Measurements from ENCODE around the gene EFCC1. TPM values are rescaled to one million over a fixed set of nuclear protein-coding genes. Genes with fewer than 3 reads are reported as not detected.

EFCC1 gene
- polyA plus RNA-seq, 1 donor (not counting 4 experiments of a cell fraction or from before 2014, with no cell fraction given) = not detected

- no peak for FAIRE-seq
- H3K9ac ChIP-seq (ENCODE audit: control insufficient read depth, extremely low read depth, insufficient read depth, low read length) = no peak overlapping the region
- H3K27ac ChIP-seq (ENCODE audit: control insufficient read depth, insufficient read depth, low read length) = no peak overlapping the region
- no peak for DNase-seq (ENCODE audit: low read depth, low spot score)
- H3K4me2 ChIP-seq (ENCODE audit: control insufficient read depth, extremely low read depth, insufficient read depth, low read depth, low read length) = no peak overlapping the region
- H3K9me1 ChIP-seq (ENCODE audit: control insufficient read depth, extremely low read depth, insufficient read depth, low read length) = no peaks in the 10 kb centered on the region
- no peaks in the 10 kb centered on the region for H3K79me2 ChIP-seq (ENCODE audit: control insufficient read depth, insufficient read depth, low read length)
- TF ChIP-seq EZH2 (IDR thresholded peaks at IDR 0.05; ENCODE audit: low read length) = no peak
- no peak for TF ChIP-seq CTCF (optimal IDR thresholded peaks at IDR 0.05 in 1 of 3, IDR thresholded peaks at IDR 0.05 in 1 of 3, conservative IDR thresholded peaks at IDR 0.05 in 1 of 3; ENCODE audit: extremely low read depth in 1 of 3, insufficient read depth in 2 of 3, low read length in 3 of 3)
- no peak overlapping the region for H2AFZ ChIP-seq (ENCODE audit: control insufficient read depth, low read length)
- H3K9me3 ChIP-seq (ENCODE audit: control insufficient read depth, low read depth, low read length) = no peaks in the 10 kb centered on the region
- dilution Hi-C loops (cut with MboI; ENCODE audit: extremely low pct_ligation_motif_present, low sequenced_read_pairs) = no loop called here
- no peak overlapping the region for H3K4me3 ChIP-seq (ENCODE audit: control insufficient read depth in 2 of 3, extremely low read depth in 1 of 3, insufficient read depth in 2 of 3, low read depth in 1 of 3, low read length in 3 of 3)
- H3K4me1 ChIP-seq (ENCODE audit: control insufficient read depth, extremely low read depth, insufficient read depth, low read length) = no peaks in the 10 kb centered on the region
- H3K36me3 ChIP-seq (ENCODE audit: control insufficient read depth in 2 of 2, extremely low read depth in 1 of 2, insufficient read depth in 2 of 2, low read length in 2 of 2) = no peaks in the 10 kb centered on the region
- H3K27me3 ChIP-seq (ENCODE audit: control insufficient read depth, extremely low read depth, insufficient read depth, low read length) = peaks cover 9% of the 10 kb centered on the region
- H4K20me1 ChIP-seq (ENCODE audit: control insufficient read depth, extremely low read depth, insufficient read depth, low read length) = no peaks in the 10 kb centered on the region
Measured at GRCh38 chr3:129052675-129053074, 51.6 kb downstream of the EFCC1 start.

DNA sequence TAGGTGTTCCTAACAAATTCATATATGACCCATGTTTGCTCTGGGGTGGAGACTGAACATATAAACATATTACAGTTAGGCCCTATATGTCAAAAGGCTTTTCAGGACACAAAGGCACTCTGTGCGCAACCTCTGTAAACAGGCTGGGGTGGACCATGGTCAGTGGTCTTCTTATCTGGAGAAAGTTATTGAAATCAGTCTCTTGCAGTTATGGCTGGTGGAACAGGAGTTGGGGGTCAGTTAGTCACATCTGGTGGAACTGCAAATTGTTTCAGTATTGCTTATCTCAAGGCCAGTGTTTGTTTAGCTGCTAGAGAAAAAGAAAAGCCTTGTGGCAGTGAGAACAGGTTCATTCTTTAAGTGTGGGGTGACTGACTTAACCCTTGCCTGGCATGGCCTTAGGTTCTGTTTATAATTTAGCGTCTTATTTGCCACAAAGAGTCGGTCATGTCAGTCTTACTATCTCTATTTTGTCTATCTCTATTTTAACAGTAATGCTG is 53.6 kb downstream of the EFCC1 start:
- Histone ChIP-seq H3K4me2 (ENCODE audit: control insufficient read depth, extremely low read depth, insufficient read depth, low read depth, low read length) (no peak overlapping the region), H4K20me1 (ENCODE audit: control insufficient read depth, extremely low read depth, insufficient read depth, low read length) (no peaks in the 10 kb centered on the region), H3K9ac (ENCODE audit: control insufficient read depth, extremely low read depth, insufficient read depth, low read length) (no peak overlapping the region), H3K27me3 (ENCODE audit: control insufficient read depth, extremely low read depth, insufficient read depth, low read length) (peaks cover 10% of the 10 kb centered on the region), H3K4me3 (ENCODE audit: control insufficient read depth in 2 of 3, extremely low read depth in 1 of 3, insufficient read depth in 2 of 3, low read depth in 1 of 3, low read length in 3 of 3) (no peak overlapping the region), H3K36me3 (ENCODE audit: control insufficient read depth in 2 of 2, extremely low read depth in 1 of 2, insufficient read depth in 2 of 2, low read length in 2 of 2) (no peaks in the 10 kb centered on the region), H3K9me3 (ENCODE audit: control insufficient read depth, low read depth, low read length) (no peaks in the 10 kb centered on the region), H3K4me1 (ENCODE audit: control insufficient read depth, extremely low read depth, insufficient read depth, low read length) (no peaks in the 10 kb centered on the region), H2AFZ (ENCODE audit: control insufficient read depth, low read length) (no peak overlapping the region), H3K27ac (ENCODE audit: control insufficient read depth, insufficient read depth, low read length) (no peak overlapping the region), H3K79me2 (ENCODE audit: control insufficient read depth, insufficient read depth, low read length) (no peaks in the 10 kb centered on the region), H3K9me1 (ENCODE audit: control insufficient read depth, extremely low read depth, insufficient read depth, low read length) (no peaks in the 10 kb centered on the region)
- dilution Hi-C loops (cut with MboI; ENCODE audit: extremely low pct_ligation_motif_present, low sequenced_read_pairs) = no loop called here
- TF ChIP-seq EZH2 (IDR thresholded peaks at IDR 0.05; ENCODE audit: low read length) (no peak), CTCF (optimal IDR thresholded peaks at IDR 0.05 in 1 of 3, IDR thresholded peaks at IDR 0.05 in 1 of 3, conservative IDR thresholded peaks at IDR 0.05 in 1 of 3; ENCODE audit: extremely low read depth in 1 of 3, insufficient read depth in 2 of 3, low read length in 3 of 3) (no peak)
- FAIRE-seq (no peak), DNase-seq (ENCODE audit: low read depth, low spot score) (no peak)
